HFF-Myc (cell line): ENCODE measurements around the gene EFNB1.

Experiments
- DNase-seq: peaks from one replicate; pipeline ENCODE4 v3.0.0-alpha.2; 2011; ENCODE audit warnings: low read depth; ENCODE audit errors: extremely low read depth
- H3K4me3 ChIP-seq: replicated peaks from 2 replicates; pipeline ENCODE4 v1.5.1; 2011; ENCODE audit warnings: low read depth, mild to moderate bottlenecking, control low read depth, low read length
- CTCF ChIP-seq: IDR thresholded peaks from 2 replicates; pipeline ENCODE4 v1.5.1; 2012; ENCODE audit warnings: mild to moderate bottlenecking, low read depth, low read length, control low read depth; ENCODE audit errors: missing control alignments

Gene EFNB1

GRCh38 chrX:68865300-68865699 lies 36.5 kb downstream of the EFNB1 start:
- TF ChIP-seq CTCF: no peak
- no peak overlapping the region for H3K4me3 ChIP-seq
- no peak for DNase-seq

GRCh38 chrX:68865926-68866325 lies 37.1 kb downstream of the EFNB1 start:
- TF ChIP-seq CTCF: no peak
- DNase-seq: no peak
- no peak overlapping the region for H3K4me3 ChIP-seq

DNA sequence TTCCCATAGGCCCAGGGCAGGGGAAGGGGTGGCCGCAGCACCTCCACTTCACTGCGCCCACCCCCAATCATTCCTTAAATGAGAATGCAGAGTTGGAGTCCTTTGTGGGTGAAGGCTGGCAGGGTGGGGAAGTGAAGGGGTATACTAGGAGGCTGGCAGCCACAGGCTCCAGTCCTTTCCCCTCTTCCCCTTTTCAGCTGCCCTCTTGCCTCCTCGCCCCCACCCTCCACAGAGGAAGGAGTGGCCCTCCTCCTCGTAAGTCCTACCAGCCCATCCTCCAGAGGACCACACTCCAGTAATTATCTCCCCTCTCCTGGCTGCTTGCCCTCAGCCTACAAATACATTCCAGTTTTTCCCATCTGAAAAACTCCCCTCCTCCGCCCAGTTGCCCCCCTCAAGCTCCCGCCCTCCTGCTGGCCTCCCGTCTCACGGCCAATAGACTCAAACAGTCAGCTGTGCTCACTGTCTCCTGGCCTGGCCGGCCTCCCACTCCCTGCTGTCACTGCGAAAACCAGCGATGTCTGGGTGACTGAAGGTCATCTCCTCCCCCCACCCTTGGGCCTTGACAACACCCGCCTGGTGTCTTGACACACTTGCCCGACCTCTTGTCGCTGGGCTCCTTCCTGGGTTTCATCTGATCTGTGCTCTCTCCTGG lies 38.8 kb downstream of the EFNB1 start:
- no peak overlapping the region for H3K4me3 ChIP-seq
- no peak for TF ChIP-seq CTCF

DNA sequence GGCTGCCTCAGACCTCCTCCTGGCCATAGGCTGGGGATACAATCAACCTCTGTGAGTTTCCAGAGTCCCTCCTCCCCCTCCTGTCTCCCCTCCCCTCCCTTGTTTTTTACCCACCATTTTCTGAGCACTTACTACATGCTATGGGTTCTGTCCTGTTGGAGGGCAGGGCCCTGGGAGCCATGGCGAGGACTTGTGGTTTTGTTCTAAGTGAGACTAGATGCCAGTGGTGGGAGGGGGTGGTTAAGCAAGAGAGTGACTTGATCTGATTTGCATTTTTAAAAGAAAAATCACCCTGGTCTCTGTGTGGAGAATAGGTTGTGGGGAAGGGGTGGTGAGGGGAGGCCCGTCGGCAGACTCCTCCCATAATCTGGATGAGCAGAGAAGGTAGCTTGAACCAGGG lies 39.5 kb downstream of the EFNB1 start:
- no peak for DNase-seq
- TF ChIP-seq CTCF: no peak

More for the DNA sequence above, 38.8 kb downstream of the EFNB1 start:
- no peak for DNase-seq

DNA sequence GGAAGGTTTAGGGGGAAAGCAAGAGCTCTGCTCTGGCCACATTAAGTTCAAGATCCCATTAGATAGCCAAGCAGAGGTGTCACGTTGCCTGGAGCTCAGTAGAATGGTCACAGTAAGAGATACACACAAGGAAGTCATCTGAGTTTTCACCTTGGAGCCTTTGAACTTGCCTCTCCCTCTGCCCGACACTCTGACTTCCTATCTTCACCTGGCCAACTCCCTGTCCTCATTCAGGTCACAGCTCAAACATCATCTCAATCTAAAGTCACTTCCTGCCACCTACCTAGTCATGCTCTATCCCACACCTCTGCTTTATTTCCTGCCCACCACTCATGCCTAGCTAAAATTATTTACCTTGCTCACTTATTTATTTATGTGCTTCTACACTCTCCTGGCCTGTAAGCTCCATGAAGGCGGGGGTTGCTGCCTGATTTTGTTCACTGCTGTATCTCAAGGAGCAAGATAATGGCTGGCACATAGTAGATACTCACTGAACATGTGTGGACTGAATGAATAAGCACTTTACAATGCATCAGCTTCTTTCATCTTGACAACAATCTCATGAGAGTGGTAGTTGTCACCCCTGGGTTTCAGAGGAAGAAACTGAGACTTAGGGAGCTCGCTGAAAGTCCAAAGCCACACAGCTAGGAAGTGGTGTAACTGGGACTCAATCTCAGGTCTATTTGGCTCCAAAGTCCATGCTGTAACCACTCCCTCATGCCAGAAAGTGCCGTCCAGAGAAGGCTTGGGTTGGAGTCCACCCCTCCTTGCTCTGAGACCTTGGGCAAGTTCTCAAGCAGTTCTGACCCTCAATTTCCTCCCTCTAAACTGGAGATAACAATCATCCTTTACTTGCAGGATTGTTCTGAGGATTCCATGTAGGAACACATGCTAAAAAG lies 40.3 kb downstream of the EFNB1 start:
- no peak for DNase-seq
- H3K4me3 ChIP-seq: no peak overlapping the region
- no peak for TF ChIP-seq CTCF

More for the DNA sequence above, 39.5 kb downstream of the EFNB1 start:
- H3K4me3 ChIP-seq: no peak overlapping the region

GRCh38 chrX:68870357-68870756 lies 41.5 kb downstream of the EFNB1 start:
- DNase-seq: no peak
- TF ChIP-seq CTCF: no peak
- H3K4me3 ChIP-seq: no peak overlapping the region
